Trophoblast cell (in vitro differentiated cells and primary cell): ENCODE data around the gene OR13J1. TPM values are rescaled to one million over a fixed set of nuclear protein-coding genes. Genes with fewer than 3 reads are reported as not detected.

Experiments used
- DNase-seq, 2 donors: peaks; one replicate each; pipeline ENCODE4 v3.0.0-alpha.2; 2016
- H2AFZ ChIP-seq: 2 replicates; pipeline ENCODE4 v1.6.1; 2013; ENCODE audit warnings: low read length, moderate library complexity, mild to moderate bottlenecking; ENCODE audit not compliant: insufficient read depth, poor library complexity
- H2AK5ac ChIP-seq: 2 replicates; pipeline ENCODE4 v1.6.1; 2013; ENCODE audit warnings: mild to moderate bottlenecking, low read length
- H2BK120ac ChIP-seq: 2 replicates; pipeline ENCODE4 v1.6.1; 2013; ENCODE audit warnings: low read length, mild to moderate bottlenecking, moderate library complexity; ENCODE audit not compliant: insufficient read depth, poor library complexity
- H2BK12ac ChIP-seq: 2 replicates; pipeline ENCODE4 v1.6.1; 2013; ENCODE audit warnings: mild to moderate bottlenecking, low read length, moderate library complexity
- H2BK5ac ChIP-seq: 2 replicates; pipeline ENCODE4 v1.6.1; 2013; ENCODE audit warnings: low read length, low read depth, moderate library complexity, mild to moderate bottlenecking; ENCODE audit not compliant: poor library complexity
- H3K14ac ChIP-seq: 2 replicates; pipeline ENCODE4 v1.6.1; 2013; ENCODE audit warnings: mild to moderate bottlenecking, low read length
- H3K18ac ChIP-seq: 2 replicates; pipeline ENCODE4 v1.6.1; 2013; ENCODE audit warnings: mild to moderate bottlenecking, low read length
- H3K23ac ChIP-seq: 2 replicates; pipeline ENCODE4 v1.6.1; 2013; ENCODE audit warnings: low read length
- H3K27ac ChIP-seq: 2 replicates; pipeline ENCODE4 v1.5.1; 2013; ENCODE audit warnings: low read depth, mild to moderate bottlenecking, inconsistent platforms, low read length, moderate library complexity
- H3K27me3 ChIP-seq: 2 replicates; pipeline ENCODE4 v1.6.1; 2013; ENCODE audit warnings: inconsistent platforms, mild to moderate bottlenecking, low read length, moderate library complexity; ENCODE audit not compliant: insufficient read depth
- H3K36me3 ChIP-seq, 2 experiments: 1 replicate in 1 of 2; 2 replicates in 1 of 2; pipeline ENCODE4 v1.6.1; 2013; ENCODE audit warnings: low read length in 2 of 2, mild to moderate bottlenecking in 2 of 2, moderate library complexity in 1 of 2; ENCODE audit not compliant: insufficient read depth in 2 of 2, control insufficient read depth in 1 of 2
- H3K4ac ChIP-seq: 2 replicates; pipeline ENCODE4 v1.6.1; 2013; ENCODE audit warnings: low read depth, mild to moderate bottlenecking, low read length, moderate library complexity
- H3K4me1 ChIP-seq, 2 experiments: 1 replicate in 1 of 2; 2 replicates in 1 of 2; pipeline ENCODE4 v1.6.1; 2013; ENCODE audit warnings: low read length in 2 of 2, mild to moderate bottlenecking in 2 of 2, moderate library complexity in 1 of 2; ENCODE audit not compliant: insufficient read depth in 2 of 2, control insufficient read depth in 1 of 2
- H3K4me2 ChIP-seq: 2 replicates; pipeline ENCODE4 v1.6.1; 2013; ENCODE audit warnings: inconsistent platforms, mild to moderate bottlenecking, low read length, moderate library complexity
- H3K4me3 ChIP-seq: 2 replicates; pipeline ENCODE4 v1.5.1; 2013; ENCODE audit warnings: mild to moderate bottlenecking, low read depth, low read length, inconsistent platforms
- H3K79me1 ChIP-seq: one replicate; pipeline ENCODE4 v1.6.1; 2013; ENCODE audit warnings: low read length
- H3K79me2 ChIP-seq: 2 replicates; pipeline ENCODE4 v1.6.1; 2013; ENCODE audit warnings: low read length, mild to moderate bottlenecking; ENCODE audit not compliant: control insufficient read depth, insufficient read depth, poor library complexity
- H3K9ac ChIP-seq: 2 replicates; pipeline ENCODE4 v1.6.1; 2013; ENCODE audit warnings: mild to moderate bottlenecking, low read length
- H3K9me3 ChIP-seq: 2 replicates; pipeline ENCODE4 v1.6.1; 2013; ENCODE audit warnings: low read depth, mild to moderate bottlenecking, control low read depth, inconsistent platforms, low read length; ENCODE audit not compliant: insufficient read depth
- H4K12ac ChIP-seq: 2 replicates; pipeline ENCODE4 v1.6.1; 2013; ENCODE audit warnings: low read depth, mild to moderate bottlenecking, low read length, moderate library complexity
- H4K8ac ChIP-seq: 2 replicates; pipeline ENCODE4 v1.6.1; 2013; ENCODE audit warnings: low read depth, mild to moderate bottlenecking, low read length, moderate library complexity
- H4K91ac ChIP-seq: one replicate; pipeline ENCODE4 v1.6.1; 2013; ENCODE audit warnings: low read depth, mild to moderate bottlenecking, low read length, moderate library complexity
- WGBS: extraction: QIAGEN DNeasy Blood & Tissue Kit; methylation state at CpG from one replicate; pipeline ENCODE4 v1.1.7; 2013; ENCODE audit warnings: missing lambda C conversion rate; ENCODE audit not compliant: insufficient read length, insufficient coverage; ENCODE audit errors: extremely low coverage; 5-methylcytosine and 5-hydroxymethylcytosine counted together
- polyA plus RNA-seq: library from polyadenylated mRNA; stranded (reverse); fragments of 200-250 nt; gene quantifications from 2 replicates; pipeline ENCODE4 v1.2.3, GENCODE V29; 2013

Gene OR13J1
- not detected in 2 replicates for polyA plus RNA-seq

- H3K9ac ChIP-seq, result no peak within 1 kb of the TSS
- DNase-seq, result no peak
- H3K4me3 ChIP-seq, result no peak within 1 kb of the TSS
- H3K9me3 ChIP-seq, result peaks cover 4% of the 10 kb centered on the region
- no peak within 1 kb of the TSS for H2BK12ac ChIP-seq
- H2BK120ac ChIP-seq, result no peak within 1 kb of the TSS
- H3K14ac ChIP-seq, result no peak within 1 kb of the TSS
- no CpG with 5 or more reads among the region's 8 CpGs for WGBS
- H2AK5ac ChIP-seq, result no peak within 1 kb of the TSS
- no peak within 1 kb of the TSS for H4K8ac ChIP-seq
- H2BK5ac ChIP-seq, result no peak within 1 kb of the TSS
- no peak within 1 kb of the TSS for H2AFZ ChIP-seq
- H3K4me1 ChIP-seq, result no peaks in the 10 kb centered on the region
- no peak within 1 kb of the TSS for H3K18ac ChIP-seq
- H3K4me2 ChIP-seq, result no peak within 1 kb of the TSS
- no peak within 1 kb of the TSS for H4K91ac ChIP-seq
- H3K23ac ChIP-seq, result no peak within 1 kb of the TSS
- H3K27me3 ChIP-seq, result no peaks in the 10 kb centered on the region
- no peaks in the 10 kb centered on the region for H3K79me1 ChIP-seq
- H3K79me2 ChIP-seq, result no peaks in the 10 kb centered on the region
- no peaks in the 10 kb centered on the region for H3K36me3 ChIP-seq
- H3K27ac ChIP-seq, result no peak within 1 kb of the TSS
- H4K12ac ChIP-seq, result no peak within 1 kb of the TSS
- no peak within 1 kb of the TSS for H3K4ac ChIP-seq
These were observed at the start of gene OR13J1 for GRCh38 chr9:35870351-35870923. OR13J1 (minus strand) TSS chr9:35870401; CDS start chr9:35870401, 0 bp downstream.

- Histone ChIP-seq H3K79me2 (no peaks in the 10 kb centered on the region), H4K8ac (no peak overlapping the region), H2BK5ac (no peak overlapping the region), H2BK12ac (no peak overlapping the region), H2AK5ac (no peak overlapping the region), H4K91ac (no peak overlapping the region), H3K4ac (no peak overlapping the region), H3K4me1 (peaks cover 0 to 4% of the 10 kb centered on the region in 2 experiments), H3K9ac (no peak overlapping the region), H3K14ac (no peak overlapping the region), H3K18ac (no peak overlapping the region), H2BK120ac (no peak overlapping the region), H3K27me3 (no peaks in the 10 kb centered on the region), H3K27ac (no peak overlapping the region), H3K23ac (no peak overlapping the region), H3K4me2 (no peak overlapping the region), H3K9me3 (peaks cover 2% of the 10 kb centered on the region), H3K36me3 (no peaks in the 10 kb centered on the region), H4K12ac (no peak overlapping the region), H3K79me1 (no peaks in the 10 kb centered on the region), H2AFZ (no peak overlapping the region), H3K4me3 (no peak overlapping the region)
- no CpG with 5 or more reads among the region's 3 CpGs for WGBS
- no peak for DNase-seq
These were observed 49.2 kb upstream of the OR13J1 start for GRCh38 chr9:35919212-35920008.

GRCh38 chr9:35918780-35919179 is 48.6 kb upstream of the OR13J1 start:
- DNase-seq, result no peak
- Histone ChIP-seq H4K12ac (no peak overlapping the region), H3K79me1 (no peaks in the 10 kb centered on the region), H2AK5ac (no peak overlapping the region), H2AFZ (no peak overlapping the region), H3K4ac (no peak overlapping the region), H3K36me3 (no peaks in the 10 kb centered on the region), H2BK120ac (no peak overlapping the region), H3K18ac (no peak overlapping the region), H3K4me1 (peaks cover 0 to 6% of the 10 kb centered on the region in 2 experiments), H2BK12ac (no peak overlapping the region), H4K8ac (no peak overlapping the region), H3K23ac (no peak overlapping the region), H3K4me3 (no peak overlapping the region), H3K4me2 (no peak overlapping the region), H4K91ac (no peak overlapping the region), H3K27ac (no peak overlapping the region), H3K14ac (no peak overlapping the region), H3K27me3 (no peaks in the 10 kb centered on the region), H3K79me2 (no peaks in the 10 kb centered on the region), H3K9me3 (peaks cover 4% of the 10 kb centered on the region), H3K9ac (no peak overlapping the region), H2BK5ac (no peak overlapping the region)
- no CpG with 5 or more reads among the region's 3 CpGs for WGBS

GRCh38 chr9:35917261-35917660 is 47.1 kb upstream of the OR13J1 start:
- H3K27me3 ChIP-seq, result no peaks in the 10 kb centered on the region
- no peak overlapping the region for H3K27ac ChIP-seq
- H4K91ac ChIP-seq, result no peak overlapping the region
- H2AK5ac ChIP-seq, result no peak overlapping the region
- H3K79me2 ChIP-seq, result no peaks in the 10 kb centered on the region
- no peak overlapping the region for H4K8ac ChIP-seq
- H2BK120ac ChIP-seq, result no peak overlapping the region
- no peak for DNase-seq
- no peak overlapping the region for H3K4ac ChIP-seq
- H3K4me1 ChIP-seq, result peaks cover 0 to 6% of the 10 kb centered on the region in 2 experiments
- peaks cover 4% of the 10 kb centered on the region for H3K9me3 ChIP-seq
- no peak overlapping the region for H2BK12ac ChIP-seq
- no peak overlapping the region for H2BK5ac ChIP-seq
- no peak overlapping the region for H3K4me2 ChIP-seq
- H3K23ac ChIP-seq, result no peak overlapping the region
- H3K14ac ChIP-seq, result no peak overlapping the region
- H3K4me3 ChIP-seq, result no peak overlapping the region
- no peak overlapping the region for H4K12ac ChIP-seq
- no peak overlapping the region for H3K9ac ChIP-seq
- H3K36me3 ChIP-seq, result no peaks in the 10 kb centered on the region
- H3K18ac ChIP-seq, result no peak overlapping the region
- H3K79me1 ChIP-seq, result no peaks in the 10 kb centered on the region
- no peak overlapping the region for H2AFZ ChIP-seq
- WGBS, result no CpG with 5 or more reads among the region's 4 CpGs
